ENCODE results near the gene GCNT1.

GCNT1 gene

DNA sequence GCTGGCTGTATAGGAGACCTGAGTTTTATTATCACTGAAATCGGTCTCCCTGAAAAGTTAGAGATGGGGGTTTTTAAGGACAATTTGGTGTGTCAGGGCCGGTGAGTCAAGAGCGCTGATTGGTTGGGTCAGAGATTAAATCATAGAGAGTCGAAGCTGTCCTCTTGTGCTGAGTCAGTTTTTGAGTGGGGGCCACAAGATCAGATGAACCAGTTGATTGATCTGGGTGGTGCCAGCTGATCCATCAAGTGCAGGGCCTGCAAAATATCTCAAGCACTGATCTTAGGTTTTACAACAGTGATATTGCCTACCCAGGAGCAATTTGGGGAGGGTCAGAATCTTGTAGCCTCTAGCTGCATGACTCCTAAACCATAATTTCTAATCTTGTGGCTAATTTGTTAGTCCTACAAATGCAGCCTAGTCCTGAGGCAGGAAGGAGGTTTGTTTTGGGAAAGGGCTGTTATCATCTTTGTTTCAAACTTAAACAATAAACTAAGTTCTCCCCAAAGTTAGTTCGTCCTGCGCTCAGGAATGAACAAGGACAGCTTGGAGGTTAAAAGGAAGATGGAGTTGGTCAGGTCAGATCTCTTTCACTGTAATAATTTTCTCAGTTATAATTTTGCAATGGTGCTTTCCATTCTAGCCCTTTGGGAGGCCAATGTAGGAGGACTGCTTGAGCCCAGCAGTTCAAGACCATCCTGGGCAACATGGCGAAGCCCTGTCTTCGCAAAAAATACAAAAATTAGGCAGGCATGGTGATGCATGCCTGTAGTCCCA, 33.1 kb upstream of the GCNT1 start:
- TF ChIP-seq, protein P1, sequence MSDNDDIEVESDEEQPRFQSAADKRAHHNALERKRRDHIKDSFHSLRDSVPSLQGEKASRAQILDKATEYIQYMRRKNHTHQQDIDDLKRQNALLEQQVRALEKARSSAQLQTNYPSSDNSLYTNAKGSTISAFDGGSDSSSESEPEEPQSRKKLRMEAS (IDR thresholded peaks at IDR 0.05): no peak
- no peak for TF ChIP-seq EP300 (IDR thresholded peaks at IDR 0.05; ENCODE audit: borderline replicate concordance)
- TF ChIP-seq TEAD4 (IDR thresholded peaks at IDR 0.05): no peak
- TF ChIP-seq EGR1 (IDR thresholded peaks at IDR 0.05): no peak
- TF ChIP-seq, protein P2, sequence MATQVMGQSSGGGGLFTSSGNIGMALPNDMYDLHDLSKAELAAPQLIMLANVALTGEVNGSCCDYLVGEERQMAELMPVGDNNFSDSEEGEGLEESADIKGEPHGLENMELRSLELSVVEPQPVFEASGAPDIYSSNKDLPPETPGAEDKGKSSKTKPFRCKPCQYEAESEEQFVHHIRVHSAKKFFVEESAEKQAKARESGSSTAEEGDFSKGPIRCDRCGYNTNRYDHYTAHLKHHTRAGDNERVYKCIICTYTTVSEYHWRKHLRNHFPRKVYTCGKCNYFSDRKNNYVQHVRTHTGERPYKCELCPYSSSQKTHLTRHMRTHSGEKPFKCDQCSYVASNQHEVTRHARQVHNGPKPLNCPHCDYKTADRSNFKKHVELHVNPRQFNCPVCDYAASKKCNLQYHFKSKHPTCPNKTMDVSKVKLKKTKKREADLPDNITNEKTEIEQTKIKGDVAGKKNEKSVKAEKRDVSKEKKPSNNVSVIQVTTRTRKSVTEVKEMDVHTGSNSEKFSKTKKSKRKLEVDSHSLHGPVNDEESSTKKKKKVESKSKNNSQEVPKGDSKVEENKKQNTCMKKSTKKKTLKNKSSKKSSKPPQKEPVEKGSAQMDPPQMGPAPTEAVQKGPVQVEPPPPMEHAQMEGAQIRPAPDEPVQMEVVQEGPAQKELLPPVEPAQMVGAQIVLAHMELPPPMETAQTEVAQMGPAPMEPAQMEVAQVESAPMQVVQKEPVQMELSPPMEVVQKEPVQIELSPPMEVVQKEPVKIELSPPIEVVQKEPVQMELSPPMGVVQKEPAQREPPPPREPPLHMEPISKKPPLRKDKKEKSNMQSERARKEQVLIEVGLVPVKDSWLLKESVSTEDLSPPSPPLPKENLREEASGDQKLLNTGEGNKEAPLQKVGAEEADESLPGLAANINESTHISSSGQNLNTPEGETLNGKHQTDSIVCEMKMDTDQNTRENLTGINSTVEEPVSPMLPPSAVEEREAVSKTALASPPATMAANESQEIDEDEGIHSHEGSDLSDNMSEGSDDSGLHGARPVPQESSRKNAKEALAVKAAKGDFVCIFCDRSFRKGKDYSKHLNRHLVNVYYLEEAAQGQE (IDR thresholded peaks at IDR 0.05; ENCODE audit: low read depth): no peak
- TF ChIP-seq TCF12 (IDR thresholded peaks at IDR 0.05; ENCODE audit: low read depth): no peak
- no peak for TF ChIP-seq CREB1 (IDR thresholded peaks at IDR 0.05; ENCODE audit: low read depth)

DNA sequence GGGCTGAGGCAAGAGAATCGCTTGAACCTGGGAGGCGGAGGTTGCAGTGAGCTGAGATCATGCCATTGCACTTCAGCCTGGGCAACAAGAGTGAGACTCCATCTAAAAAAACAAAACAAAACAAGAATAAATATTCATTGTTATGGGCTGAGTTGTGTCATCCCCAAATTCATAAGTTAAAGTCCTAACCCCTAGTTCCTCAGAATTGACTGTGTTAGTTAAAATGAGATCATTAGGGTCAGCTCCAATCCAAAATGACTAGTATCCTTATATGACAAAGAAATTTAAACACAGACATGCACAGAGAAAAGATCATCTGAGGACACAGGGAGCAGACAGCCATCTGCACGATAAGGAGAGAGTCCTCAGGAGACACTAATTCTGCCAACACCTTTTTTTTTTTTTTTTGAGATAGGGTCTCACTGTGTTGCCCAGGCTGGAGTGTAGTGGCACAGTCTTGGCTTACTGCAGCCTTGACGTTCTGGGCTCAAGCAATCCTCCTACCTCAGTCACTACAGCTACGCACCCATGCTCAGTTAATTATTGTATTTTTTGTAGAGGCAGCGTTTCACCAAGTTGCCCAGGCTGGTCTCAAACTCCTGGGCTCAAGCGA, 32.1 kb upstream of the GCNT1 start:
- TF ChIP-seq TCF12 (IDR thresholded peaks at IDR 0.05; ENCODE audit: low read depth): no peak
- no peak for TF ChIP-seq EP300 (IDR thresholded peaks at IDR 0.05; ENCODE audit: borderline replicate concordance)
- TF ChIP-seq YY1 (IDR thresholded peaks at IDR 0.05; ENCODE audit: low read depth): no peak
- no peak for TF ChIP-seq FOXM1 (IDR thresholded peaks at IDR 0.05; ENCODE audit: borderline replicate concordance, low read depth)
- TF ChIP-seq CEBPB (IDR thresholded peaks at IDR 0.05): no peak
- TF ChIP-seq RAD21 (IDR thresholded peaks at IDR 0.05; ENCODE audit: low read depth): no peak
- no peak for TF ChIP-seq TEAD4 (IDR thresholded peaks at IDR 0.05)
- no peak for TF ChIP-seq TAF1 (IDR thresholded peaks at IDR 0.05; ENCODE audit: low read depth)
- TF ChIP-seq NFIC (IDR thresholded peaks at IDR 0.05): no peak
- no peak for TF ChIP-seq CREB1 (IDR thresholded peaks at IDR 0.05; ENCODE audit: low read depth)
- no peak for TF ChIP-seq ZBTB7A (IDR thresholded peaks at IDR 0.05; ENCODE audit: low read depth)
- TF ChIP-seq, protein P2 (IDR thresholded peaks at IDR 0.05; ENCODE audit: low read depth): no peak
- TF ChIP-seq, protein P1 (IDR thresholded peaks at IDR 0.05): no peak
- TF ChIP-seq, protein P3, sequence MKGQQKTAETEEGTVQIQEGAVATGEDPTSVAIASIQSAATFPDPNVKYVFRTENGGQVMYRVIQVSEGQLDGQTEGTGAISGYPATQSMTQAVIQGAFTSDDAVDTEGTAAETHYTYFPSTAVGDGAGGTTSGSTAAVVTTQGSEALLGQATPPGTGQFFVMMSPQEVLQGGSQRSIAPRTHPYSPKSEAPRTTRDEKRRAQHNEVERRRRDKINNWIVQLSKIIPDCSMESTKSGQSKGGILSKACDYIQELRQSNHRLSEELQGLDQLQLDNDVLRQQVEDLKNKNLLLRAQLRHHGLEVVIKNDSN (IDR thresholded peaks at IDR 0.05): no peak
- TF ChIP-seq EGR1 (IDR thresholded peaks at IDR 0.05): no peak

DNA sequence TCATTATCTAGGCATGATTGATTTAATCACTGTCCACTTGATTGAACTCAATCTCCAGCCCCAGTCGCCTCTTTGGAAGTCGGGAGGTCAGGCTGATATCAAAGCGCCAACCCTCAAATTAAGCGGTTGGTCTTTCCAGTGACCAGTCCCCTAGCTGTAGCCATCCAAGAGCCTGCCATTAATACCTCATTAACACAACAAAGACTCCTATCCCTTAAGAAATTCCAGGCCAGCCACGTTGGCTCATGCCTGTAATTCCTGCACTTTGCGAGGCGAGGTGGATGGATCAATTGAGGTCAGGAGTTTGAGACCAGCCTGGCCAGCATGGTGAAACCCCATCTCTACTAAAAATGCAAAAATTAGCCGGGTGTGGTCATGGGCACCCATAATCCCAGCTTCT, 27.4 kb upstream of the GCNT1 start:
- TF ChIP-seq RAD21 (IDR thresholded peaks at IDR 0.05; ENCODE audit: low read depth): no peak
- TF ChIP-seq TEAD4 (IDR thresholded peaks at IDR 0.05): no peak
- TF ChIP-seq EP300 (IDR thresholded peaks at IDR 0.05; ENCODE audit: borderline replicate concordance): no peak
- TF ChIP-seq EGR1 (IDR thresholded peaks at IDR 0.05): no peak
- TF ChIP-seq CREB1 (IDR thresholded peaks at IDR 0.05; ENCODE audit: low read depth): no peak
- TF ChIP-seq TCF12 (IDR thresholded peaks at IDR 0.05; ENCODE audit: low read depth): no peak
- no peak for TF ChIP-seq CEBPB (IDR thresholded peaks at IDR 0.05)
- TF ChIP-seq, protein P1 (IDR thresholded peaks at IDR 0.05): no peak
- no peak for TF ChIP-seq ZBTB7A (IDR thresholded peaks at IDR 0.05; ENCODE audit: low read depth)
- no peak for TF ChIP-seq FOXM1 (IDR thresholded peaks at IDR 0.05; ENCODE audit: borderline replicate concordance, low read depth)
- TF ChIP-seq, protein P2 (IDR thresholded peaks at IDR 0.05; ENCODE audit: low read depth): no peak
- TF ChIP-seq NFIC (IDR thresholded peaks at IDR 0.05): no peak
- TF ChIP-seq YY1 (IDR thresholded peaks at IDR 0.05; ENCODE audit: low read depth): no peak
- TF ChIP-seq TAF1 (IDR thresholded peaks at IDR 0.05; ENCODE audit: low read depth): no peak
- TF ChIP-seq, protein P3 (IDR thresholded peaks at IDR 0.05): no peak
